CD1c-positive myeloid dendritic cell (primary cell): ENCODE results near the gene RIMS1.

ENCODE experiments used
- DNase-seq: peaks from one replicate; pipeline ENCODE4 v3.0.0-alpha.2; 2016; ENCODE audit errors: extremely low spot score

RIMS1 gene

GRCh38 chr6:72348926-72349325 lies 462.6 kb downstream of the RIMS1 start:
- no peak for DNase-seq

- DNase-seq, result no peak
Measured at GRCh38 chr6:72350296-72350881, 464.0 kb downstream of the RIMS1 start.

GRCh38 chr6:72363844-72364740 lies 477.7 kb downstream of the RIMS1 start:
- DNase-seq, result no peak

- no peak for DNase-seq
Measured at GRCh38 chr6:72365773-72366172, 479.4 kb downstream of the RIMS1 start.

GRCh38 chr6:72367439-72367838 lies 481.1 kb downstream of the RIMS1 start:
- DNase-seq, result no peak

- DNase-seq, result no peak
Measured at GRCh38 chr6:72371473-72371872, 485.1 kb downstream of the RIMS1 start.

GRCh38 chr6:72374172-72374571 lies 487.8 kb downstream of the RIMS1 start:
- no peak for DNase-seq

GRCh38 chr6:72374857-72375256 lies 488.5 kb downstream of the RIMS1 start:
- no peak for DNase-seq

- no peak for DNase-seq
Measured at GRCh38 chr6:72376736-72377135, 490.4 kb downstream of the RIMS1 start.

- no peak for DNase-seq
Measured at GRCh38 chr6:72381076-72381475, 494.7 kb downstream of the RIMS1 start.

- DNase-seq, result peak; percentile 1
Measured at GRCh38 chr6:72382602-72383529, 496.5 kb downstream of the RIMS1 start.

GRCh38 chr6:72386324-72386723 lies 500.0 kb downstream of the RIMS1 start:
- DNase-seq, result no peak

GRCh38 chr6:72389698-72390097 lies 503.3 kb downstream of the RIMS1 start:
- no peak for DNase-seq

- DNase-seq, result no peak
Measured at GRCh38 chr6:72390548-72390947, 504.2 kb downstream of the RIMS1 start.

GRCh38 chr6:72401865-72402264 lies 515.5 kb downstream of the RIMS1 start:
- no peak for DNase-seq

GRCh38 chr6:72403413-72403812 lies 517.1 kb downstream of the RIMS1 start:
- DNase-seq, result no peak

GRCh38 chr6:72406517-72406916 lies 520.2 kb downstream of the RIMS1 start:
- no peak for DNase-seq

- no peak for DNase-seq
Measured at GRCh38 chr6:72410769-72411168, 524.4 kb downstream of the RIMS1 start.

GRCh38 chr6:72411872-72412708 lies 525.7 kb downstream of the RIMS1 start:
- DNase-seq, result peak; percentile 90

GRCh38 chr6:72412709-72413044 lies 526.3 kb downstream of the RIMS1 start:
- no peak for DNase-seq

GRCh38 chr6:72413884-72414283 lies 527.5 kb downstream of the RIMS1 start:
- no peak for DNase-seq
